Subcutaneous adipose tissue (tissue), 4 donors: ENCODE results near the gene TGFB1I1. TPM values are rescaled to one million over a fixed set of nuclear protein-coding genes. Genes with fewer than 3 reads are reported as not detected.

Source experiments
- total RNA-seq, 4 donors: library from RNA; depleted of rRNA; stranded (reverse); fragments of >200 nt; gene quantifications; one replicate each; pipeline ENCODE4 v1.1.0, GENCODE V29; 2016
- TF ChIP-seq, protein P1 (sequence below): fragments of 450-650 bp; IDR thresholded peaks from one replicate; pipeline ENCODE4 v1.5.1; 2016; ENCODE audit warnings: low read depth, mild to moderate bottlenecking, control low read depth, antibody characterized with exemption, moderate library complexity

TGFB1I1 gene
- total RNA-seq, 4 donors from 2014 or later = 12.6 to 35.0 (median 19.7) TPM

DNA sequence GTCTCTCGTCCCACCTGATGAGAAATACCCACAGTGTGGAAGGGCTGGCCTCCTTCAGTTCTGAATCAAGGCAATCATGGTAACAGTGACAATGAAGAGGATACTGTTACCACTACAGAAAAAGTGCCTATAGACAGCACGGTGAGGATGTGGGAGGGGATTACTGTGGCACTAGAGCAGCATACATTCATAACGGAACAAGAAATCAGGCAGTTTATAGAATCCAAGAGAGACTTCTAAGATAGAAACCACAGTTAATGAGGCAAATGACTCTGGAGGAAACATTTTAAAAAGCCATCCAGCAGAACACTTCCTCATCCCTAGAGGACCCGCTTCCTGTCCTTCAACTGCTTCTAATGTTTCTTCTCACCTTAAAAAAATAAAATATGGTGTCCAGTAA lies 33.5 kb downstream of the TGFB1I1 start:
- TF ChIP-seq, protein P1, sequence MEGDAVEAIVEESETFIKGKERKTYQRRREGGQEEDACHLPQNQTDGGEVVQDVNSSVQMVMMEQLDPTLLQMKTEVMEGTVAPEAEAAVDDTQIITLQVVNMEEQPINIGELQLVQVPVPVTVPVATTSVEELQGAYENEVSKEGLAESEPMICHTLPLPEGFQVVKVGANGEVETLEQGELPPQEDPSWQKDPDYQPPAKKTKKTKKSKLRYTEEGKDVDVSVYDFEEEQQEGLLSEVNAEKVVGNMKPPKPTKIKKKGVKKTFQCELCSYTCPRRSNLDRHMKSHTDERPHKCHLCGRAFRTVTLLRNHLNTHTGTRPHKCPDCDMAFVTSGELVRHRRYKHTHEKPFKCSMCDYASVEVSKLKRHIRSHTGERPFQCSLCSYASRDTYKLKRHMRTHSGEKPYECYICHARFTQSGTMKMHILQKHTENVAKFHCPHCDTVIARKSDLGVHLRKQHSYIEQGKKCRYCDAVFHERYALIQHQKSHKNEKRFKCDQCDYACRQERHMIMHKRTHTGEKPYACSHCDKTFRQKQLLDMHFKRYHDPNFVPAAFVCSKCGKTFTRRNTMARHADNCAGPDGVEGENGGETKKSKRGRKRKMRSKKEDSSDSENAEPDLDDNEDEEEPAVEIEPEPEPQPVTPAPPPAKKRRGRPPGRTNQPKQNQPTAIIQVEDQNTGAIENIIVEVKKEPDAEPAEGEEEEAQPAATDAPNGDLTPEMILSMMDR = no peak

DNA sequence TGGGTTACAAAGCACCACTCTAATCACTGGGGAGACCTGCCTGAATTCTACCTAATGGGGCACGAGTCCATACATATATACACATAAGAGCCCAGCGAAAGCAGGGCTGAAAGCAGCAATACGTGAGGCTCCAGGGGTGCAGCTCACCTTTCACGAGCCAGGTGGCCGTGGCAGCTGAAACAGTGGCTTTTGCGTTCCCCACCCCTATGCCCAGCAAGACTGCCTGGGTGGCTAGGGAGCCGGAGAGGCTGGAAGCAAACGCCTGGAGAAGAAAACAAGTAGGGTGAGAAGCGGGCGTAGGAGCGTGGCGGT lies 35.6 kb downstream of the TGFB1I1 start:
- TF ChIP-seq, protein P1 = no peak

GRCh38 chr16:31507929-31508705 lies 36.2 kb downstream of the TGFB1I1 start, which contains the start of gene RUSF1:
Gene RUSF1, minus strand, starts transcription at chr16:31508391. Its CDS starts 18 bp downstream, at chr16:31508373.
- TF ChIP-seq, protein P1 = no peak

DNA sequence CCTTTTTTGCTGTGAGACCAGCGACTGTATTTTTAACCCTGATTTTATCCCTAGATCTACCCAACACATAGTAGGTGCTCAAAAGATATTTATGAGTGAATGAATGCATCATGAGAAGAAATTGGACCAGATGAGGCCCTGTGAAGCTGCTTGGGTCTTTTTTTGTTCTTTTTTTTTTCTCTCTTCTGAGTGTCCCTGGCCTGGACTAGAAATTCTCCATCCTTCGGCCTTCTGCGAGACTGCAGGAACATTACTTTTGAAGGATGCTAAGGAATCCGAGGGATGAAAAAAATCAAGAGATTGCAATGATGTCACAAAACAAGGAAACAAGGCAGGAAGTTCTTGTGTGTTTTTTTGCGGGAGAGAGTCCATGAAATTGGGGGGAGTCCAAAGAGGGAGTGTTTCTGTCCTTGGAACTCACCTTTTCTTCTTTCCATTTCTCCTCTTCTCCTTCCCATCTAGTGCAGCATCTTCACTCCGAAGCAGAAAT lies 36.8 kb downstream of the TGFB1I1 start:
- TF ChIP-seq, protein P1 = no peak

- TF ChIP-seq, protein P1 = no peak
Measured at GRCh38 chr16:31513126-31513525, 41.2 kb downstream of the TGFB1I1 start.

DNA sequence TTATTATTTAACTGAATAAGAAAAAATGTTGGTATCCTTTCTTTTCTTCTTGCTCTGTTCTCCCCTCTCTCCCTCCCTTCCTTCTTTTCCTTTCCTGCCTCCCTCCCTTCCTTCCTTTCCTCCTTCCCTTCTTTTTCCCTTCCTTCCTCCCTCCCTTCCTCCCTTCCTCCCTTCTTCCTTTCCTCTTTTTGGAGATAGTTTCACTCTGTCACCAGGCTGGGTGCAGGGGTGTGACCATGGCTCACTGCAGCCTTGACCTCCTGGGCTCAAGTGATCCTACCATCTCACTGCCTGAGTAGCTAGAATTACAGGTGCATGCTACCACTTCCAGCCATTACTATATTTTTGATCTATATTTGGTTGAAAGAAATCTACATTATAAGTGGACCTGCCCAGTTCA lies 41.9 kb downstream of the TGFB1I1 start:
- TF ChIP-seq, protein P1 = no peak

GRCh38 chr16:31517800-31518402 lies 45.9 kb downstream of the TGFB1I1 start:
- TF ChIP-seq, protein P1 = no peak
